RWPE2 (cell line): Measurements from ENCODE around the gene EML5.

Experiments
- ATAC-seq: fragments of 200-7000 bp; cut with Tn5 transposase; 3 replicates; pipeline ENCODE4 v1.9.1; 2021; ENCODE audit warnings: low read depth
- DNase-seq: peaks from one replicate; pipeline ENCODE4 v3.0.0-alpha.2; 2020; ENCODE audit warnings: low spot score
- H3K27ac ChIP-seq: fragments of 450-650 bp; 2 replicates; pipeline ENCODE4 v1.5.1; 2017; ENCODE audit warnings: mild to moderate bottlenecking; ENCODE audit not compliant: poor library complexity, severe bottlenecking
- H3K27me3 ChIP-seq: fragments of 250-450 bp; sonication (Bioruptor Pico); 2 replicates; pipeline ENCODE4 v1.5.1; 2021; ENCODE audit warnings: mild to moderate bottlenecking, moderate library complexity; ENCODE audit not compliant: insufficient read depth, poor library complexity, severe bottlenecking
- H3K36me3 ChIP-seq: fragments of 250-450 bp; sonication (Bioruptor Pico); 2 replicates; pipeline ENCODE4 v1.5.1; 2020; ENCODE audit warnings: low read depth, mild to moderate bottlenecking, moderate library complexity
- H3K4me1 ChIP-seq: fragments of 250-450 bp; sonication (Bioruptor Pico); 2 replicates; pipeline ENCODE4 v1.5.1; 2021; ENCODE audit warnings: mild to moderate bottlenecking, moderate library complexity; ENCODE audit not compliant: insufficient read depth, poor library complexity, severe bottlenecking
- H3K4me3 ChIP-seq: fragments of 250-450 bp; sonication (Bioruptor Pico); 2 replicates; pipeline ENCODE4 v1.5.1; 2021; ENCODE audit warnings: mild to moderate bottlenecking, moderate library complexity; ENCODE audit not compliant: severe bottlenecking
- H3K9me3 ChIP-seq: fragments of 250-450 bp; sonication (Bioruptor Pico); 2 replicates; pipeline ENCODE4 v1.5.1; 2021; ENCODE audit warnings: mild to moderate bottlenecking, moderate library complexity; ENCODE audit not compliant: severe bottlenecking
- CTCF ChIP-seq: fragments of 450-650 bp; IDR thresholded peaks from one replicate; pipeline ENCODE4 v1.5.1; 2017; ENCODE audit warnings: mild to moderate bottlenecking, moderate library complexity; ENCODE audit not compliant: poor library complexity, severe bottlenecking

The EML5 gene

DNA sequence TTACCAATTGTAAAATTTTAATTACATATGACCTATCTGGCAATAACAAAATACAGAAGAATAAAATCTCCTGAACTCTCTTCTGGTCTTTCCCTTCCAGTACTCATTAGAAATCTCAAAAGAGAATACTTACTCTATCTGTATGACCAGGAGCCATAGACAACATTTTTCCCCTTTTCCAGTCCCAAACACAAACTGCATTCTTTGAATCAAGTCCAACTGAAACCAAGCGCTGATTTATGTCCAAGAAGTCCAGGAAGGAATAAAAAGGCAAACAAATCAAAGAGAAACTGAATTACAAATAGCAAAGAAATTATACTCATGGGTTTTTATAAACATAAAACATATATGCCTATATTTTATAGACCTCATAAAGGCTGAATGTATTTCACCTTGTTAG lies 46.7 kb downstream of the EML5 start:
- H3K27me3 ChIP-seq: no peaks in the 10 kb centered on the region
- TF ChIP-seq CTCF: no peak
- no peaks in the 10 kb centered on the region for H3K36me3 ChIP-seq
- H3K27ac ChIP-seq: no peak overlapping the region
- ATAC-seq (no peak), DNase-seq (no peak)
- H3K4me3 ChIP-seq: no peak overlapping the region
- H3K9me3 ChIP-seq: no peaks in the 10 kb centered on the region
- peaks cover 19% of the 10 kb centered on the region for H3K4me1 ChIP-seq

GRCh38 chr14:88737245-88737644 lies 55.5 kb downstream of the EML5 start:
- TF ChIP-seq CTCF: no peak
- no peaks in the 10 kb centered on the region for H3K4me1 ChIP-seq
- H3K4me3 ChIP-seq: no peak overlapping the region
- H3K27ac ChIP-seq: no peak overlapping the region
- H3K9me3 ChIP-seq: no peaks in the 10 kb centered on the region
- H3K36me3 ChIP-seq: no peaks in the 10 kb centered on the region
- no peaks in the 10 kb centered on the region for H3K27me3 ChIP-seq
- no peak for ATAC-seq
- DNase-seq: no peak

DNA sequence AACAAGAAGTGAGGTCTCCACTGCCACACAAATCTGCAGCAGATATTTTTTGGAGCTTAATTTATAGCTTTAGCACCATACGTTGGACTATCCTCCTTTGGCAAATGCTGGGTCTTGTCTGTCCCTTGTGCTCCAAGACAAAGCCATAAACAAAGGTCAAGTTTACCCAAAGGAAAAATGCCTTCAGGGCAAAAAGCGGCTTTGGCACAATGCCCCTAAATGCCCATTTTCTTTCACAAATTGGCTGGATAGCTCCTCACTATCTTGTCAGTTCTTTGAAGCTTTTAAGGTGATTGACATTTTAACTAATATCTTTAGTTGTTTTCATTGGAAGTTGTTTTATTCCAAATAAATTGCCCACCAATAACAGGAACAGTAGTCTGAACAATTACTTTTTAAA lies 59.6 kb downstream of the EML5 start:
- no peaks in the 10 kb centered on the region for H3K9me3 ChIP-seq
- no peak for ATAC-seq
- no peak overlapping the region for H3K4me3 ChIP-seq
- H3K27me3 ChIP-seq: no peaks in the 10 kb centered on the region
- no peak overlapping the region for H3K27ac ChIP-seq
- H3K4me1 ChIP-seq: no peaks in the 10 kb centered on the region
- no peaks in the 10 kb centered on the region for H3K36me3 ChIP-seq
- no peak for TF ChIP-seq CTCF
- no peak for DNase-seq

DNA sequence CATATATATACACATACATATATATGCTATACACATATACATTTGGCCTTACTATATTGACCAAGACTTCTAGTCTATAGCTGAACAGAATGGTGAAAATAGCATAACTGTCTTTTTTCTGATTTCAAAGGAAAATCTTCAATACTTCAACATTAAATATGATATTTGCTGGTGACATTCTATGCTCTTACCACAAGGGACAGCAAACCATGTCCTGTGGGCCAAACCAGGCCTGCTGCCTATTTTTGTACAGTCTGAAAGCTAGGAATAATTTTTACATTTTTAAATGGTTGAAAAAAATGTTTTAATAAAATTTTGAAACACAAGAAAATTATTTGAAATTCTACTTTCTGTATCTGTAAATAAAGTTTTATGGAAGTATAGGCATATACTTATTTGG lies 63.6 kb downstream of the EML5 start:
- DNase-seq (no peak), ATAC-seq (peak; percentile 48; the same call in 1 of the 3 replicates)
- Histone ChIP-seq H3K36me3 (no peaks in the 10 kb centered on the region), H3K4me3 (no peak overlapping the region), H3K9me3 (no peaks in the 10 kb centered on the region), H3K27ac (no peak overlapping the region), H3K4me1 (no peaks in the 10 kb centered on the region), H3K27me3 (no peaks in the 10 kb centered on the region)
- peak; percentile 39 for TF ChIP-seq CTCF

DNA sequence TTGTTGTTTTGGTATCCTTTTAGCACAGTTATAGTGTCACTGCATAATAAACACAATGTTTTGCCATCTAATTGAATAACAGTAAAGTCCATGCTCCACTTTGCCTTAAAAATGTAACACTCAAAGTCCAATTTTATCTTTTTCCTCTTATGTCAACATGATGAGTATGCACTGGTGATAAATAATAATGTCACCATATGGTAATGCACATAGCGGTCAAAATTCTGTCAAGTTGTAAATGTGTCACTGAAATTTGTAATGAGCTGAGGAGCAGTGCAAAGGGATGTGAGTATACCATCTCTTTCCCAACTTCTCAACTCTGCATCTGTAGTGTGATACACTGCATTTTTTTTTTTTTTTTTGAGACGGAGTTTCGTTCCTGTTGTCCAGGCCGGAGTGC lies 65.7 kb downstream of the EML5 start:
- H3K4me3 ChIP-seq: no peak overlapping the region
- ATAC-seq (no peak), DNase-seq (no peak)
- no peaks in the 10 kb centered on the region for H3K4me1 ChIP-seq
- H3K9me3 ChIP-seq: no peaks in the 10 kb centered on the region
- no peaks in the 10 kb centered on the region for H3K27me3 ChIP-seq
- H3K27ac ChIP-seq: no peak overlapping the region
- TF ChIP-seq CTCF: no peak
- H3K36me3 ChIP-seq: no peaks in the 10 kb centered on the region
